GM21717 (cell line): ENCODE data around the gene DUSP9.

ENCODE experiments used
- ATAC-seq: cut with Tn5 transposase; IDR thresholded peaks from one replicate; pipeline ENCODE4 v1.9.1; 2021; ENCODE audit warnings: mild to moderate bottlenecking, moderate library complexity; ENCODE audit not compliant: unreplicated experiment

The DUSP9 gene

DNA sequence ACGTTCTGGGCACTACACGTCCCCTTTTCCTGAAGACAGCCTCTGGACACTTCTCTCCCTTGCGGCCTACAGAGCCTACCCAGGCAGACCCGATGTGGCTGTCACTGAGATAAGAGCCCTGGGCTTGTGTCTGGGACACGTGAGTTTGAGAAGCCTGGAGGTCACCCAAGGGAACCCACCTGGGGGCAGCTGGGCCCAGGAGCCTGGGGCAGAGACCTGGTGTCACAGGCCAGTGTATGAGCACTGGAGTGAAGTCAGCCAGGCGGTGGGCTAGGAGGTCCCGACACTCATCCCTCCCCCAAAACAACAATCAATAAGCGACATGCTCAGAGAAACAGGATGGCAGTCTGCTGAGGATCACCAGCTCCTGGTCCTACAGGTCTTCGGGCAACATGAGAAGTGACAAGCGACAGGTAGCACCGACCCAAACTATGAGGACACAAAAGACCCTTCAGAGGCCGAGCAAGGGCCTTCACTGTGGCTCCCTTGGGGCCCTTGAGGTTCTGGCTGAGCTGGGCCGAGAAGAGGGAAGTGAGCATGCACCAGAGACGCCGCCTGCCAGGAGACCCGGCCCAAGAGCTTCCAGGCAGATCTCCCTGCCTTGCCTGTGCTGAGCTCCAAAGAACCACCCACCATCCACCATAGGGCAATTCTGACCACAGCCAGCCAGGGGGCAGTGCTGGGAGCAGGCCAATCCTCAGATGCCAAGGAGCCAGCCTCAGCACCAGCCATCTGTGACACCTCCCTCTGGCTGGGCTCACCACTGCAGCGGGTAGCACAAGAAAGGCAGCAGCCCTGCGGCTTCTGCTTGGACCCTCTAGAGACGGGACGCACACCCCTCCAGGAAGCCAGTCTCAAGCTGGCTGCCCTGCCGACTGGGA lies 11.0 kb upstream of the DUSP9 start:
- no peak for ATAC-seq

GRCh38 chrX:153636716-153637115 lies 10.3 kb upstream of the DUSP9 start:
- ATAC-seq: no peak

GRCh38 chrX:153637121-153638040 lies 9.6 kb upstream of the DUSP9 start:
- ATAC-seq: no peak

GRCh38 chrX:153638041-153638371 lies 9.0 kb upstream of the DUSP9 start:
- ATAC-seq: no peak

- ATAC-seq: no peak
Observed at GRCh38 chrX:153638436-153639176, 8.4 kb upstream of the DUSP9 start.

- ATAC-seq: no peak
Observed at GRCh38 chrX:153639177-153640044, 7.6 kb upstream of the DUSP9 start.

GRCh38 chrX:153640045-153640686 lies 6.8 kb upstream of the DUSP9 start:
- no peak for ATAC-seq

- ATAC-seq: no peak
Observed at GRCh38 chrX:153640736-153641575, 6.0 kb upstream of the DUSP9 start.

DNA sequence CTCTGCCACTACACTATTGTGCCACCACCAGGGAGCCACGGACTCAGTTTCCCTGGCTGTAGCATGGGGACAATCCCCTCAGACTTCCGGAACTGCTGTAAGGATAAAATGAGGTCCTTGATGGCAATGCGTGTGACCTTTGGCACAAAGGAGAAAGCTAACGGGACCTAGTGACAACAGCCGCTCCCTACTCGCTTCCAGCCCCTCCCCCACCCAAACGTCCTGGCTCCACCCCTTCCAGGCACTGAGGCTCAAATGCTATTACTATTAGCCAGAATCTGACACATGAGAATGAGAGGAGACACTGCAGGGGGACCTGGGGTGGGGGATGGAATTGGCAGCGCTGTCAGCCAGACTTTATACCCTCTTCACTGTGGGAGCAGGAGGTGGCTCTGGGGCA lies 5.4 kb upstream of the DUSP9 start:
- no peak for ATAC-seq

- no peak for ATAC-seq
Observed at GRCh38 chrX:153642051-153642654, 4.8 kb upstream of the DUSP9 start.

DNA sequence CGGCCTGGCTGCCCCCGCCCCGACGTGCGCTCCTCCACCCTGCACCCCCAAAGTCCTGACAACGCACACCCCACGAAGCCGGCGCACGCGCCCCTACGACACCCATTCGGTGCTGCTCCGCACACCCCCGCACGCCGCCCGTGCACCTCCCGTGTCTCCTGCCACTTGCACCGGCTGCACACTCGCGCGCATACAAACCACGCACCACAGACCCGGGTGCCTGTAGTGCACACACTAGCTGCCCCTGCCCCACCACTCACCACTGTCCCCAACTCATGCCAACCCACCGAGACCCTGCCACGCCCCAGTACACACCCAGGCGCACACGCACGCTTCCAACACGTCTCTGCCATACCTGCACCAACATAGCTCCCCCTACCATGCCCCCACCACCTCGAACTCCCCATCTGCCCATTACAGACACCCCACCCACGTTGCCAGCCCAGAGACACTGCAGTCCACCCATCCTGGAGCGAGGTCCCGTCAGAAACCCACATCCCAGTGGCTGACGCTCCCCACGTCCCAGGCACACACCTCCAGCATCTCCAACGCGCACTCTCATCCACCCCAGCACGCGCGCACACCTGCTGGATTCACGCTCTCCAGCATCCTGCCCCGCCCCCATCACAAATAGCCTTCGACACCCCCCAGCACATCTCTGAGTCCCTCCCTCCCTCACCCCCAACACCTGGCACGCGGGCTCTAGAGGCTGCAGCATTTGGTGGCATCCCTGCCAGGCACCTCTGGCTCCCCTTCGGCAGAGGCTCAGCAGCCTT lies 4.2 kb upstream of the DUSP9 start:
- ATAC-seq: no peak

GRCh38 chrX:153643431-153644351 lies 3.3 kb upstream of the DUSP9 start:
- no peak for ATAC-seq

GRCh38 chrX:153644356-153645125 lies 2.5 kb upstream of the DUSP9 start:
- no peak for ATAC-seq

- ATAC-seq: no peak
Observed at GRCh38 chrX:153645151-153645550, 1.9 kb upstream of the DUSP9 start.

DNA sequence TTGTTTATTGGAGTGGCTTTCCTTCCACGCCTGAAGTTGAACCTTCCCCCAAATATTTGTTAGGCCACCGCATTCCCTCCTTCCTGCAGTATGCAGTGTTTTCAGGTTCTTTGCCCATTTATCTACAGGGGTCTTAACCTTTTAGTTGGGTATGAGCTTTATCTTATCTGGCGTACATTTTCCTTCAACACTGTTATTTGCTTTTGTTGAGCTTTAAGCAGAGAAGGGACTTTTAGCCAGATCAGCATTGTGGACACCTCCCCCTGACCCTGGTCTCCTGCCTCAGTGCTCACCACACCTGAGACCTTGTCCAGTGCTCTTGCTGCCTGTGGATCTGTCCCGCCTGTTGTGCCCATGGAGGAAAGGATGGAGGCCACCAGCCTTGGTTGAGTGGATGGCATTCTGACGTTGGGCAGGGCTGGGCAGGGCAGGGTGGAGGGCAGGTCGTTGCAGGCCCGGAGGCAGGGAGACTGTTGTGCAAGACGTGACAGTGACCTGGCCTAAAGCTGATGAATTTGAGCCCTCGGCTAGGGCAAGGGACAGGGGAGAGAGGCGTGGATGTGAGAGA lies 998 bp upstream of the DUSP9 start:
- ATAC-seq: no peak
